Measurements from ENCODE around the gene CLIC6.
"Not testable (repeated sequence)": the region's sequence is repeated elsewhere in the genome, so short reads cannot be mapped to it uniquely, and the experiment has no call there.

CLIC6 gene

DNA sequence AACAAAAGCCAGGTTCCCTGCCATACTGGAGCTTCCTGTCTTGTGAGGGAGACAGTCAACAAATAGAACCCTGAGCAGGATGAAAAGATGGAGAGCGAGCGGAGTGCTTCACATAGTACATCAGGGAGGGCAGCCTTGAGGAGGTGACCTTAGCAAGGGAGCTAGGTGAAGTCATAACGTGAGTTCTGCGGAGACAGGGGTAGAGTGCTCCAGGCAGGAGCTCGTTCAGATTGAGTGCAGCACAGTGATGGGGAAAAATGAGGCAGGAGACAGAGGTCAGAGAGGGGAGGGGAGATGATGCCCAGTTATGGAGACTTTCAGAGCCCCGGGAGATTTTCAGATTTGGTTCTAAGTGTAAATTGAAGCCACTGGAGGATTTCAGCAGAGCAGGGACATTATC lies 15.3 kb upstream of the CLIC6 start:
- no peak for DNase-seq

- DNase-seq, result no peak
Observed at GRCh38 chr21:34661848-34662247, 6.9 kb upstream of the CLIC6 start.

DNA sequence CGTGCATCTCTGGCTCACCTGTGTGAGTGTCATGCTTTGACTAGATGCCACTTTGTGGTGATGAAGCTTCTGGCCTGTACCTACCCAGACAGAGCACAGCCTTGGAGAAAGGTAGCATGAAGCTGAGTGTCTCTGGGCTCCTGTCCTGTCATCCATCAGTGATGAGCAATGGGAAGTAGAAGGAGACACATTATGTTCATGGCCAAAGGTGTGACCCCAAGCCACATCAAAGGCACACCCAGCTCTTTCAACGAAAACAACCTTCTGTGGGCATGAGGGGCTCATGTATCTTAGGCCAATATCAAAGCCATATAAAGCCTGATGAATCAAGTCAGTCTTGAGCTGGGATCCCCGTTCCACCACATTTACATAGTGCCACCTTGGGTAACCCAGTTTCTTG lies 1.0 kb upstream of the CLIC6 start:
- no peak for DNase-seq

GRCh38 chr21:34669149-34669879 lies 520 bp downstream of the CLIC6 start:
- no peak for DNase-seq

GRCh38 chr21:34669880-34670219 lies 1.1 kb downstream of the CLIC6 start:
- not testable (repeated sequence) for DNase-seq

GRCh38 chr21:34670220-34670961 lies 1.6 kb downstream of the CLIC6 start:
- DNase-seq, result no peak

DNA sequence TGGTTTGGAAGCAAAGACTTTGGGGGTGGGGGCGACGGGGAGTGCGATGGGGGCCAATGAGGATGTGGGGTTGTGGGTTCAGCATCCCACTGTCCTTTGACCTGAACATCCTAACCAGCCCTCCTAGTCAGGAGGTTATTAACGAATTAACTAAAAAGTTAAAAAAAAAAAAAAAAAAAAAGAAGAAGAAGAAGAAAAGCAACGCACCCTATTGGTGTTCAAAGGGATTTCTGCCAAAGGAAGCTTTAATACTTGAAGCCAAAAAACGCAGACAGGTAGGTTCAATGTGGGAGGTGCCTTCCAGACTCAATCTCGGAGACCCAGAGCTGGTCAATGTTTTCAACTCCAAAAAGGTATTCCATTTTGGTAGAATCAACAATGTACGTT lies 2.2 kb downstream of the CLIC6 start:
- DNase-seq, result no peak

- DNase-seq, result no peak
Observed at GRCh38 chr21:34671462-34671861, 2.7 kb downstream of the CLIC6 start.

GRCh38 chr21:34671891-34672290 lies 3.1 kb downstream of the CLIC6 start:
- DNase-seq, result no peak

DNA sequence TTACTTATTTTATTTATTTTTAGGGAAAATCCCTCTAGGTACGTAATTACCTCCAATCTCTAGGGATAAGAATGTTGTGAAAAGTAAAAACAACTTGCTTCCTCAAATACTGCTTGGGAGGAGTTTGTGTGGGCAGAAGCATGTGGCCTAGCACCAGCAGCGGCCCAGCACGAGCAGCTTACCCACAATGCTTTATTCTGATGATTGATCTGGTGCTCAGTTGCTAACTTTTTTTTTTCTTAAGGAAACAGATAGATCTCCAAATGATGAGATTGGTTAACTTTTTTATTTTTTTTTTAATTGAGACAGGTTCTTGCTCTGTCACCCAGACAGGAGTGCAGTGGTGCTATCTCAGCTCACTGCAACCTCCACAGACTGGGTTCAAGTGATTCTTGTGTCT lies 4.2 kb downstream of the CLIC6 start:
- DNase-seq, result no peak

GRCh38 chr21:34674468-34674867 lies 5.7 kb downstream of the CLIC6 start:
- no peak for DNase-seq

DNA sequence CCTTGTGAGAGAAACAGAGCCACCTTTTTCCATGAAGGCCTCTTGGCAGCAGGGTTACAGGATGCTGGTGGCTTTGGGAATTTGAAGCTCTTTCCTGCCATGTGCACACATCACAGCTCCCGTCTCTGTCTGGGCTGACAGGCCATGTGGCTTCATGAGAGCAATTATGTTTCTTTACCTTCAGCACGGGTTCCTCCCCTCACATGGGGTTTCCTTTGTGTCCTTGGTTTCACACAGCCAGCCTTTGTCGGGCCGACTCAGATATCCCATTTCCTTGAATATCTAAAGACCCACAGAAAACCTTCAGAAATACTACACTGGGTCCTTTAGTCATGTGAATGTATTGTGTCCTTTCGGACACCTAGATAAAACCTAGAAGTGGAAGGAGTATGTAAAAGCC lies 7.1 kb downstream of the CLIC6 start:
- no peak for DNase-seq

DNA sequence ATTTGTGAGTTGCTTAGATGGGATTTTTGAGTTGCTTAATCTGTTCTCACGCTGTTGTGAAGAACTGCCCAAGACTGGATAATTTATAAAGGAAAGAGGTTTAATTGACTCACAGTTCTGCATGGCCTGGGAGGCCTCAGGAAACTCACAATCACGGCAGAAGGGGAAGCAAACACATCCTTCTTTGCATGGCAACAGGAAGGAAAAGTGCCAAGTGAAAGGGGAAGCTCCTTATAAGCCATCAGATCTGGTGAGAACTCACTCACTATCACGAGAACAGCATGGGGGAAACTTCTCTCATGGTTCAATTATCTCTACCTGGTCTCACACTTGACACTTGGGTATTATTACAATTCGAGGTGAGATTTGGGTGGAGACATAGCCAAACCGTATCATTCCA lies 10.3 kb downstream of the CLIC6 start:
- no peak for DNase-seq

DNA sequence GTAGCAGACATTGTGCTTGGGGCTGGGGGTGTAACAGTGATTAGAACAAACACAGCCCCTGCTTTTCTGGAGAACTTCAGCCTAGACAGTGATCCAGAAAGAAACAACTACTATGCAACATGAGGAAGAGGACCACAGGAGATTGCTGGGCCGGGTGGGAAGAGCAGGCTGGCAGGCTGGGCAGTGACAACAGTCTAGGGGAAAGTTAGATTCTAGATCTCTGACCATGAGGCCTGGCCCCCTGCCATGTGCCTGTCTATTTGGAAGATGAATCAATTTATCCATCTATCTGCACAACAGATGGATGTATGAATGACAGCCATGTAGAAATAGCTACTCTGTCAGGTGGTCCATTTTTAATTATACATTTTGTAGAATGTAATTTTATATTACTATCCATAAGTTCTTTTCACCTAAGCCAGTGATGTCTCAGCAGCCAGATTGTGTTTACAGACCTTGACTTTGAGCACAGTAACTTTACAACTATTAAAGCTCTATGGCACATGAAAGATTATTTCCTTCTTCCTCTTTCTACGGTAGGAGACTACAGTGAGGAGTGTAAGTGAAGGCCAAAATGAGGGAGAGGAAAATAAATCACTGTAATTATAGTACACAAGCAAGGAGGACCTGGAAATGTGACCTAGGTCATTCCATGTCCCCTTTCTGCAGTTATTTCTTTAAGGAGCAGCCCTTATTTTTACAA lies 15.5 kb downstream of the CLIC6 start:
- DNase-seq, result no peak

DNA sequence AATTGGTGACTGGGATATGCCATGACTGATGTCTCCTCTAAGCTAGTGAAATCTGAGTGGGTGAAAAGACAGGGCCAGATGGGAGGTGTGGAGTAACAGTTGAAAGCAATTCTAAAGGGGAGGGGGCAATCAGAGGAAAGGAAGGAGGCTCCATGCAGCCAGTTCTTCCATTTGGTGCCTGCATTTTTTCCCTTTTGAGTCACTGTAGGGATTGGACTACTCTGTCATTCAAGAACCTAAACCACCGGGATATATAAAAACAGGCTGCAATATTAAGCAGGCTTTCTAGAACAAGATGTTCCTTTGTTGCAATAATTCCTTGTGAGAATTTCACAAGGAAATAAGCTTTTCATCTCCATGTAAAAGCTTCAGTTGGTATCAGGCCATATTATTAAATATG lies 18.3 kb downstream of the CLIC6 start:
- no peak for DNase-seq

- no peak for DNase-seq
Observed at GRCh38 chr21:34687745-34688144, 19.0 kb downstream of the CLIC6 start.

DNA sequence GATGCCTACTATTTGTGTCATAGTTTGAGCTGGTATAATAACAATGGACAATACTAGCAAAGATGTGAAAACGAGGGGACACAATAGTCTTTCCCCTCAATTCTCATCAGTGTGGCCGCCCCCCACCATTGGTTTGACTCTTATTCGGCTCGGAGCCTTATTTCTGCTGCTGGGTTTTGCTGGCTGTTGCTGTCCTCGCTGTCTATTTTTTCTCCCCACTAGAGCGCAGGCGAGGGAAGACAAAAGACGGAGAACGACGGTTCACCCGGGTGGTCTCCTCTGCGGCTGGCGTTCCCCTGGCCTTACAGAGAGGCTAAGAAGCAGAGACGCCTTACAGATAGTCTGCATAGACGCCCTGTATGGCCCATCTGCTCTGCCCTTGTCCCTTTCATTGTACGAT lies 19.4 kb downstream of the CLIC6 start:
- DNase-seq, result no peak

DNA sequence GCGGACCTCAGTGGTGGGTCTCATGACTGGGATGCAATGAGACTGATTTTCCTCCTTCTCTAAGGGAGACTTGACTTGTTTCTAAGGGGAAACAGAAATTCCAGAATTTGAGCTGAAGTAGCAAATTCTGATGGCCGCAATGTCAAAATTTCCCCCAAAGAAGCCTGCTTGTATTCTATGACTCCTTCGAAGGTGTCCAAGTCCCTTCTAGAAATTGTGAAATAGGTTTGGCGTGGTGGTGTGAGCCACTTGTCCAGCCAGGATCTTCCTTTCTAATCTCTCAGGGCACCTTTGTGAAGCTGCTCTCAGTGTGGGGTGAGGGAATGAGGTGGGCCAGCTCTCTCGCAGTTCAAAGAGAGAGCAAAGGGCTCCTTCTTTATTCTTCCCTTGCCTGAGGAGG lies 19.9 kb downstream of the CLIC6 start:
- no peak for DNase-seq

- DNase-seq, result no peak
Observed at GRCh38 chr21:34690041-34690792, 21.4 kb downstream of the CLIC6 start.

- DNase-seq, result no peak
Observed at GRCh38 chr21:34690793-34691175, 22.0 kb downstream of the CLIC6 start.

DNA sequence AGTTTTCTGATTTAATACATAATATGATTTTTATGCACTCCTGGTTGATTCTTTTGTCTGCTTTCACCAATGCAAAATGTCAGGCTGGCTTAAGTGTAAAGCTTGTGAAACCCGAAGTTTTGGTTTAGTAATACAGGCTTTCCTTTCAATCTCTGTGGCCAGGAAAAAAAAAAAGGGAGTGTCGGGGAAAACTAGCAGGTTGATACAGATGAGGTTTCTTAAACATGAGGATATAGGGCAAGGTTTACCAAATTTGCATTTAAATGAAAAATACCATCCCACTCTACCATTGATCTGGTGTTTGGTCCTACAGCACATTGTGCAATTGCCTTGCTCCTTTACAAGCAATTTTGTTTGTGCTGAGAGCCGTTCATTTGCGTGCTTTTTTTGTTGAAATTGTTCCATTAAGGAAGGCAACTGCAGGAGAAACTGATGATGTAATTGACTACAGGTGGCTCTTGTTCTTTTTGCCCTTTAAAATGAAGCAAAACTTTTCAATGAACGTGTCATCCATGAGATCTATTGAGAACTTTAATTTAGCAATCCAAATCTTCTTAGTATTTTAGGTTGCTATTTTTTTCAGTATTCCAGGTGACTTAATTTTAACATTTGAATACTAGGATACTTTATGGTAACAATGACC lies 22.7 kb downstream of the CLIC6 start:
- DNase-seq, result no peak

- DNase-seq, result no peak
Observed at GRCh38 chr21:34692458-34693020, 23.7 kb downstream of the CLIC6 start.

All from NCI-H524 treated with DMSO at 0.1 percent for 48 hours (cell line).